AG04449 (cell line): Measurements from ENCODE around the gene ACTRT3.

Source experiments
- CTCF ChIA-PET: fragments of 350-600 bp; formaldehyde crosslinking; extraction: SDS; loops from one replicate; lab custom pipeline; 2021; ENCODE audit warnings: antibody characterized with exemption; lab: Yijun Ruan, JAX
- POLR2A ChIA-PET: fragments of 400-600, 350-600 bp; formaldehyde crosslinking; extraction: SDS; loops from one replicate; lab custom pipeline; 2020; ENCODE audit warnings: antibody characterized with exemption, inconsistent platforms; lab: Yijun Ruan, JAX
- DNase-seq: peaks from one replicate; pipeline ENCODE4 v3.0.0-alpha.2; 2010; ENCODE audit warnings: low read depth, low spot score
- H3K4me3 ChIP-seq: 2 replicates; pipeline ENCODE4 v1.5.1; 2011; ENCODE audit warnings: low read depth, mild to moderate bottlenecking, control low read depth, low read length
- CTCF ChIP-seq: IDR thresholded peaks from one replicate; pipeline ENCODE4 v1.5.1; 2011; ENCODE audit warnings: mild to moderate bottlenecking, moderate library complexity, low read length, control low read depth, inconsistent platforms; ENCODE audit not compliant: insufficient read depth; ENCODE audit errors: missing control alignments

ACTRT3 gene

DNA sequence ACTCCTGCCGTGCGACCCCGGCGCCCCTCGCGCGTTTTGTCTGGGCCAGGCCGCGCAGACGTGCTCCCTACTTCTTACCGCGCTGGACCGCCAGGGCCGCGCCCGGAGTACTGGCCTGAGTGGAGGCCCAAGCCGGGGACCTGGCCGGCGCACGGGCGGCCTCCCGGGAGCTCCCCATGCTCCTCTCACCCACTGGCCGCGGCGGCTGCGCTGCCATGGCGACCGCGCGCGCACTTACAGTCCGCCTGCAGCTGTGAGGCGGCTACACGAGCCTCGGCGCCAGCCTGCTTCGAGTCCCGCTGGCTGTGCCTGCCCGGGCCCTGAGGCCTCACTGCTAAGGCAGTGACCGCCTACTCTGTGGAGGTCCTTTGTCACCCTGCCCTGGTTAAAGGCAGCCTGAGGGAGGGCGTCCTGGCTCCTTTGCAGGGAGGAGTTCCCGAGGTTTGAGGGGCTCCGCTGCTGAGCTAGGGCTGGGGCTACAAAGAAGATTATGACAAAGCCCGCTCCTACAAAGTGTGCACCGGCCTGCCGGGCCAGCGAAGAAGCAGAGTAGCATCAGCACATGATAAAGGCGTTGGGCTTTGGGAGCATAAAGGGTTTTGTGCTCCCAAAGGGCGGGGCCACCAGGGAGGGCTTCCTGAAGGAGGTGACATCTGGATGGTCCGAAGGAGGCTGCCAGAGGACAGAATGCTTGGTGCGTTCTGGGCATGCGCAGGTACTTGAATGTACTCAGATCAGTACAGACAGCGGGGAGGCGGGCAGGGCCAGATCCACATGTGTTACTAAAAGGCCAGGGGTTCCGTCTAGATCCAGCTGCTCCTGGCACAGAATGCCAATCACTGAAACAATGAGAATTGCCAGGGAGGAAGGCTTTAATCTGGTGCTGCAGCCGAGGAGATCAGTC is 43.2 kb upstream of the ACTRT3 start, which contains the start of the genes LRRC34 and LRRIQ4:
Gene LRRC34, minus strand, starts transcription at position 573 of the 904 bp plus-strand sequence. Its CDS starts 356 bp downstream, at position 217.
Gene LRRIQ4, plus strand, starts transcription at position 539 of the 904 bp plus-strand sequence. CDS start 9,052 bp downstream, outside the sequence.
- CTCF ChIA-PET, result interaction anchor here (1.1 kb wide), 1 partner anchor 153 kb away, joined by 3 read pairs; no protein-coding TSS in a partner anchor
- DNase-seq, result no peak
- TF ChIP-seq CTCF, result no peak
- POLR2A ChIA-PET, result interaction anchor here (1.9 kb wide), 1 partner anchor 155 kb away, joined by 5 read pairs; the partner anchor contains the start of gene SEC62
- H3K4me3 ChIP-seq, result peak within 1 kb of the TSS; percentile 57

GRCh38 chr3:169811631-169812331 is 42.4 kb upstream of the ACTRT3 start:
- POLR2A ChIA-PET, result interaction anchor here (1.9 kb wide), 1 partner anchor 155 kb away, joined by 5 read pairs; the partner anchor contains the start of gene SEC62
- peak overlapping the region; percentile 57 for H3K4me3 ChIP-seq
- DNase-seq, result peak; percentile 29
- CTCF ChIA-PET, result interaction anchor here (1.1 kb wide), 1 partner anchor 154 kb away, joined by 3 read pairs; no protein-coding TSS in a partner anchor
- TF ChIP-seq CTCF, result no peak

DNA sequence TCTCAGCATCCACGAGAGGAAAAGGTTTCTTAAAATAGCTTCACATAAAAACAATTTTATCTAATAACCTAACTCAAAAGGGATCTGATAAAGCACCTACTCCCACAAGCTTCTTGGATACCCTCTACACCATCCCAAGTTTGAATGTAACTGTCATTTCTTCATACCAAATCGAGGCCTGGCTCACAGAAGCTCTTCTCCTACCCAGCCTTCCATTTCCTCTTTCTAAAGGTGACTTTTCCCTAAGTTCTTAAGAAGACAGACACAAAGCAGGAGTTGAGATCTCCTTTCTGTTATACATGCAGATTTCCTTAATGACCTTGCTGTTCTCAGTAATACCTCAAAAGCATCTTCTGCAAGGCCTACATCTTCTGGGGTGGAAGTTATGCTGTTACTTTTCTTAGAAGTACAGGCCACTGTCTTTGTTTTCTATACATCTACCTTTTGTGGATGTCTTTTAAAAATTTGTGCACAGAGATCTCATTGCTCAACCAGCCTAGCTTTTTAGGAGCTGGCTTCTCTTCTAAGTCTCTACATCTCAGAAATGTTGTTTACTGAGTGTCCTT is 40.0 kb upstream of the ACTRT3 start:
- ChIA-PET POLR2A (no interaction called here), CTCF (no interaction called here)
- no peak for DNase-seq
- no peak overlapping the region for H3K4me3 ChIP-seq
- TF ChIP-seq CTCF, result no peak

DNA sequence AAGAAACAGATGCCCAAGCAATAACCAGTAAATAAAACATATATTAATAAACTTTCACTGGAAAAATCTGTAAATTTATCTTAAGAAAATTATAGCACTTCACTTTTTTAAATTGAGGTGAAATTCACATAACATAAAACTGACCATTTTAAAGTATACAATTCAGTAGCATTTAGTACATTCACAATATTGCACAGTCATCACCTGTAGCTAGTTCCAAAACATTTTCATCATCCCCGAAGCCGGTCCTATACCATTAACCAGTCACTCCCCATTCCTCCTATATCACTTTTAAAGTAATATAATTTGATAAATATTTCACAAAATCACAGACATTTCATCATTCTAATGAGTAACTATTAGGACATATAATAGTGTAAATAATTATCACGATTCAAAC is 35.3 kb upstream of the ACTRT3 start:
- ChIA-PET CTCF (interaction anchor here (1.0 kb wide), 1 partner anchor 31 kb away, joined by 3 read pairs; the partner anchor contains the start of gene MYNN), POLR2A (no interaction called here)
- H3K4me3 ChIP-seq, result no peak overlapping the region
- TF ChIP-seq CTCF, result no peak
- DNase-seq, result no peak

- ChIA-PET POLR2A (no interaction called here), CTCF (no interaction called here)
- no peak for DNase-seq
- TF ChIP-seq CTCF, result no peak
- H3K4me3 ChIP-seq, result no peak overlapping the region
These were observed 23.0 kb upstream of the ACTRT3 start for GRCh38 chr3:169792359-169792758.
